ENCODE measurements around the gene RPP25L. TPM values are rescaled to one million over a fixed set of nuclear protein-coding genes. Genes with fewer than 3 reads are reported as not detected.

Gene RPP25L
- total and polyA plus RNA-seq, 2 donors (not counting 1 experiment from before 2014, with no cell fraction given): 13.5 to 34.3 TPM

- no peaks in the 10 kb centered on the region for H4K20me1 ChIP-seq (ENCODE audit: control insufficient read depth, extremely low read depth, insufficient read depth, low read length)
- no peaks in the 10 kb centered on the region for H3K27me3 ChIP-seq (ENCODE audit: control insufficient read depth, insufficient read depth, low read length)
- peaks cover 10% of the 10 kb centered on the region for H3K79me2 ChIP-seq (ENCODE audit: control insufficient read depth, insufficient read depth, low read length)
- peak overlapping the region; percentile 43 to 55 (median 50) for H3K4me3 ChIP-seq (replicated peaks in 1 of 4; ENCODE audit: control extremely low read depth in 1 of 4, insufficient read depth in 1 of 4, low read depth in 3 of 4, low read length in 4 of 4)
- H3K4me2 ChIP-seq (ENCODE audit: extremely low read depth, insufficient read depth, low read length): peak overlapping the region; percentile 93
- no peak overlapping the region for H3K27ac ChIP-seq (ENCODE audit: insufficient read depth, low read length)
- no peak overlapping the region for H3K9ac ChIP-seq (ENCODE audit: insufficient read depth, low read length)
- peaks cover 38% of the 10 kb centered on the region for H3K4me1 ChIP-seq (ENCODE audit: control insufficient read depth, extremely low read depth, insufficient read depth, low read length)
- TF ChIP-seq CTCF (conservative IDR thresholded peaks at IDR 0.05 in 1 of 2, IDR thresholded peaks at IDR 0.05 in 1 of 2; ENCODE audit: low read depth in 1 of 2, low read length in 2 of 2) (no peak), EZH2 (IDR thresholded peaks at IDR 0.05; ENCODE audit: low read length, missing control alignments) (no peak)
- no peak overlapping the region for H2AFZ ChIP-seq (ENCODE audit: low read length)
- H3K36me3 ChIP-seq (ENCODE audit: control insufficient read depth, insufficient read depth, low read length): peaks cover 6% of the 10 kb centered on the region
- no peaks in the 10 kb centered on the region for H3K9me3 ChIP-seq (ENCODE audit: control insufficient read depth, insufficient read depth, low read depth, low read length)
- DNase-seq (ENCODE audit: low read depth in 2 of 2): peak; percentile 23 to 47
Measured at GRCh38 chr9:34651321-34651720, 39.4 kb upstream of the RPP25L start.

DNA sequence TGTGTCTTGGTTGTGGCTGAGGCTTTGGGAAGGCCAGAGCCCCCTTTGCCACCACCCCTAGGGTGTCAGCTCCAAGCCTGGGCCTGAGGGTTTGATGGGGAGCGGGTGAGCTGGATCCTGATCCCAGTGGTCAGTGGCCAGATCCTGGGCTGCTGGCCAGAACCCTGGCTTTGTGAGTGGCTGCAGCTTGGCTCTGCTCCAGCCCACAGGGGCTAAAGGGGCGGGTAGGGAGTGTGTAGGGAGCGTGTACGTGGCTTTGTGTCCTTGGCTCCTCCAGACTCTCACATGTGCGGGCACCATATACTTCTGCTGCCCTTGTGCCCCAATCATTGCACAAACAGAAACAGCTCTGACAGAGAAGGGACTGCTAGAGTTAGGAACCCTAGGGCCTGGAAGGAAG, 38.9 kb upstream of the RPP25L start:
- Histone ChIP-seq H3K27ac (ENCODE audit: insufficient read depth, low read length) (no peak overlapping the region), H3K4me2 (ENCODE audit: extremely low read depth, insufficient read depth, low read length) (peak overlapping the region; percentile 93), H3K9me3 (ENCODE audit: control insufficient read depth, insufficient read depth, low read depth, low read length) (no peaks in the 10 kb centered on the region), H4K20me1 (ENCODE audit: control insufficient read depth, extremely low read depth, insufficient read depth, low read length) (no peaks in the 10 kb centered on the region), H3K79me2 (ENCODE audit: control insufficient read depth, insufficient read depth, low read length) (peaks cover 10% of the 10 kb centered on the region), H2AFZ (ENCODE audit: low read length) (no peak overlapping the region), H3K4me3 (replicated peaks in 1 of 4; ENCODE audit: control extremely low read depth in 1 of 4, insufficient read depth in 1 of 4, low read depth in 3 of 4, low read length in 4 of 4) (peak overlapping the region in 1 of 4 experiments; percentile 55), H3K4me1 (ENCODE audit: control insufficient read depth, extremely low read depth, insufficient read depth, low read length) (peaks cover 38% of the 10 kb centered on the region), H3K9ac (ENCODE audit: insufficient read depth, low read length) (no peak overlapping the region), H3K36me3 (ENCODE audit: control insufficient read depth, insufficient read depth, low read length) (peaks cover 6% of the 10 kb centered on the region), H3K27me3 (ENCODE audit: control insufficient read depth, insufficient read depth, low read length) (no peaks in the 10 kb centered on the region)
- no peak for TF ChIP-seq CTCF (conservative IDR thresholded peaks at IDR 0.05 in 1 of 2, IDR thresholded peaks at IDR 0.05 in 1 of 2; ENCODE audit: low read depth in 1 of 2, low read length in 2 of 2)
- no peak for TF ChIP-seq EZH2 (IDR thresholded peaks at IDR 0.05; ENCODE audit: low read length, missing control alignments)
- peak; percentile 46 to 61 for DNase-seq (ENCODE audit: low read depth in 2 of 2)

- H2AFZ ChIP-seq (ENCODE audit: low read length): no peak overlapping the region
- peaks cover 30% of the 10 kb centered on the region for H3K4me1 ChIP-seq (ENCODE audit: control insufficient read depth, extremely low read depth, insufficient read depth, low read length)
- H3K4me3 ChIP-seq (replicated peaks in 1 of 4; ENCODE audit: control extremely low read depth in 1 of 4, insufficient read depth in 1 of 4, low read depth in 3 of 4, low read length in 4 of 4): no peak overlapping the region
- no peak overlapping the region for H3K27ac ChIP-seq (ENCODE audit: insufficient read depth, low read length)
- TF ChIP-seq CTCF (conservative IDR thresholded peaks at IDR 0.05 in 1 of 2, IDR thresholded peaks at IDR 0.05 in 1 of 2; ENCODE audit: low read depth in 1 of 2, low read length in 2 of 2) (no peak), EZH2 (IDR thresholded peaks at IDR 0.05; ENCODE audit: low read length, missing control alignments) (no peak)
- H3K36me3 ChIP-seq (ENCODE audit: control insufficient read depth, insufficient read depth, low read length): peaks cover 6% of the 10 kb centered on the region
- H3K9me3 ChIP-seq (ENCODE audit: control insufficient read depth, insufficient read depth, low read depth, low read length): no peaks in the 10 kb centered on the region
- no peak for DNase-seq (ENCODE audit: low read depth in 2 of 2)
- H3K79me2 ChIP-seq (ENCODE audit: control insufficient read depth, insufficient read depth, low read length): peaks cover 10% of the 10 kb centered on the region
- H3K9ac ChIP-seq (ENCODE audit: insufficient read depth, low read length): no peak overlapping the region
- no peaks in the 10 kb centered on the region for H3K27me3 ChIP-seq (ENCODE audit: control insufficient read depth, insufficient read depth, low read length)
- no peaks in the 10 kb centered on the region for H4K20me1 ChIP-seq (ENCODE audit: control insufficient read depth, extremely low read depth, insufficient read depth, low read length)
- no peak overlapping the region for H3K4me2 ChIP-seq (ENCODE audit: extremely low read depth, insufficient read depth, low read length)
Measured at GRCh38 chr9:34648673-34649072, 36.8 kb upstream of the RPP25L start.

Data from fibroblast of lung (primary cell).